HCT116 (cell line): ENCODE measurements around the gene OXT. TPM values are rescaled to one million over a fixed set of nuclear protein-coding genes. Genes with fewer than 3 reads are reported as not detected.

Experiments
- ATAC-seq: fragments of 200-7000 bp; cut with Tn5 transposase; 2 replicates; pipeline ENCODE4 v1.9.1; 2020; ENCODE audit warnings: mild to moderate bottlenecking, moderate library complexity
- BruUV-seq: library from RNA; stranded (reverse); fragments of 400-500 nt; replicated peaks from 2 replicates; lab custom pipeline; 2021; lab: Mats Ljungman, UMichigan
- CTCF ChIA-PET: fragments of 300-600 bp; sonication (Branson Sonifier 250); formaldehyde crosslinking; loops from one replicate; lab custom pipeline; 2021; ENCODE audit warnings: antibody characterized with exemption; lab: Charles Lee
- POLR2A ChIA-PET: fragments of 300-600, 350-600 bp; sonication (Branson Sonifier 250); formaldehyde crosslinking; loops from one replicate; lab custom pipeline; 2021; ENCODE audit warnings: antibody characterized with exemption; lab: Charles Lee
- RAD21 ChIA-PET, 2 experiments: fragments of 300-600 bp; sonication (Branson Sonifier 250); formaldehyde crosslinking; loops; one replicate each; lab custom pipeline; 2023; ENCODE audit warnings: low total read pairs in 2 of 2; ENCODE audit not compliant: uncharacterized antibody in 2 of 2, unreplicated experiment in 2 of 2, low non-redundant PET in 1 of 2; lab: Charles Lee
- DNase-seq: peaks from one replicate; pipeline ENCODE4 v3.0.0-alpha.2; 2010; ENCODE audit warnings: low read depth, low spot score
- H2AFZ ChIP-seq: fragments of 200-600 bp; shearing (Covaris generic), sonication (generic); 2 replicates; pipeline ENCODE4 v1.6.1; 2017; ENCODE audit warnings: low read depth, mixed run types, mixed read lengths, antibody characterized with exemption, low read length; ENCODE audit not compliant: poor library complexity, severe bottlenecking
- H3K27ac ChIP-seq: 2 replicates; pipeline ENCODE4 v1.5.1; 2012; ENCODE audit warnings: low read depth, low read length
- H3K27me3 ChIP-seq: fragments of 200-600 bp; sonication (generic); 2 replicates; pipeline ENCODE4 v1.6.1; 2016; ENCODE audit warnings: mixed run types, low read length, mixed read lengths; ENCODE audit not compliant: insufficient read depth
- H3K36me3 ChIP-seq, 2 experiments: fragments of 200-500 bp in 1 of 2; fragments of 200-600 bp in 1 of 2; sonication (Bioruptor generic) in 1 of 2; sonication (generic) in 1 of 2; 2 replicates each; pipeline versions ENCODE4 v1.5.1 to v1.6.1; 2014 to 2016; ENCODE audit warnings: low read length in 2 of 2, inconsistent platforms in 1 of 2, mixed read lengths in 1 of 2, mixed run types in 1 of 2; ENCODE audit not compliant: insufficient read depth in 2 of 2, control insufficient read depth in 1 of 2
- H3K4me1 ChIP-seq, 2 experiments: fragments of 200-600 bp in 1 of 2; sonication (generic) in 1 of 2; 2 replicates each; pipeline versions ENCODE4 v1.5.1 to v1.6.1; 2012 to 2017; ENCODE audit warnings: low read length in 2 of 2, inconsistent platforms in 1 of 2, mild to moderate bottlenecking in 1 of 2, mixed read lengths in 1 of 2, mixed run types in 1 of 2, moderate library complexity in 1 of 2; ENCODE audit not compliant: insufficient read depth in 2 of 2, control insufficient read depth in 1 of 2
- H3K4me2 ChIP-seq: fragments of 200-600 bp; sonication (generic); 2 replicates; pipeline ENCODE4 v1.6.1; 2017; ENCODE audit warnings: mixed run types, low read length, mixed read lengths
- H3K4me3 ChIP-seq, 2 experiments: fragments of 200-600 bp in 1 of 2; sonication (generic) in 1 of 2; replicated peaks in 1 of 2; 2 replicates each; pipeline ENCODE4 v1.5.1; 2011 to 2016; ENCODE audit warnings: low read length in 2 of 2, control low read depth in 1 of 2, low read depth in 1 of 2, mild to moderate bottlenecking in 1 of 2, mixed read lengths in 1 of 2, mixed run types in 1 of 2
- H3K79me2 ChIP-seq: fragments of 200-600 bp; sonication (generic); 2 replicates; pipeline ENCODE4 v1.6.1; 2017; ENCODE audit warnings: mild to moderate bottlenecking, mixed run types, low read length, moderate library complexity, mixed read lengths; ENCODE audit not compliant: insufficient read depth
- H3K9ac ChIP-seq: fragments of 200-600 bp; sonication (generic); 2 replicates; pipeline ENCODE4 v1.6.1; 2016; ENCODE audit warnings: low read length, mixed read lengths
- H3K9me2 ChIP-seq: fragments of 200-600 bp; sonication (generic), shearing (Covaris generic); 2 replicates; pipeline ENCODE4 v1.6.1; 2017; ENCODE audit warnings: mixed run types, mild to moderate bottlenecking, moderate library complexity; ENCODE audit not compliant: insufficient read depth
- H3K9me3 ChIP-seq, 2 experiments: fragments of 200-500 bp in 1 of 2; fragments of 200-600 bp in 1 of 2; sonication (Bioruptor generic) in 1 of 2; sonication (generic) in 1 of 2; 2 replicates each; pipeline ENCODE4 v1.6.1; 2014 to 2017; ENCODE audit warnings: low read length in 2 of 2, mixed read lengths in 2 of 2, inconsistent platforms in 1 of 2, low read depth in 1 of 2, mild to moderate bottlenecking in 1 of 2, mixed run types in 1 of 2, moderate library complexity in 1 of 2; ENCODE audit not compliant: control insufficient read depth in 1 of 2, insufficient read depth in 1 of 2
- H4K20me1 ChIP-seq: fragments of 200-600 bp; sonication (generic), shearing (Covaris generic); 2 replicates; pipeline ENCODE4 v1.6.1; 2017; ENCODE audit warnings: mixed run types, mild to moderate bottlenecking, moderate library complexity; ENCODE audit not compliant: insufficient read depth
- ATF3 ChIP-seq: IDR thresholded peaks from 2 replicates; pipeline ENCODE4 v1.6.1; 2012
- CBX3 ChIP-seq: IDR thresholded peaks from 2 replicates; pipeline ENCODE4 v1.6.1; 2012; ENCODE audit warnings: low read depth
- CEBPB ChIP-seq: IDR thresholded peaks from 2 replicates; pipeline ENCODE4 v1.6.1; 2012; ENCODE audit warnings: low read depth
- POLR2AphosphoS5 ChIP-seq: IDR thresholded peaks from 2 replicates; pipeline ENCODE4 v1.6.1; 2011; ENCODE audit warnings: mild to moderate bottlenecking, low read depth, low read length, moderate library complexity
- REST ChIP-seq: IDR thresholded peaks from 2 replicates; pipeline ENCODE4 v1.6.1; 2012; ENCODE audit warnings: low read depth
- SIN3A ChIP-seq: IDR thresholded peaks from 2 replicates; pipeline ENCODE4 v1.6.1; 2012; ENCODE audit warnings: low read depth
- ZFX ChIP-seq: fragments of 450-650 bp; IDR thresholded peaks from 2 replicates; pipeline ENCODE4 v1.6.1; 2017
- intact Hi-C: fragments of 100-400 bp; cut with micrococcal nuclease; formaldehyde crosslinking; loops from 2 replicates; pipeline ENCODE4 v1.10.0; 2022
- total RNA-seq: library from RNA; stranded (reverse); gene quantifications from one replicate; pipeline ENCODE4 v1.2.1, GENCODE V29; 2021; ENCODE audit not compliant: unreplicated experiment

OXT gene
- total RNA-seq, 1 experiment from 2014 or later, result not detected

- DNase-seq (no peak), ATAC-seq (no peak)
- Histone ChIP-seq H3K9ac (no peak overlapping the region), H3K9me2 (no peaks in the 10 kb centered on the region), H3K36me3 (peaks cover 3 to 11% of the 10 kb centered on the region in 2 experiments; a peak in 3 of 4 replicates), H3K27ac (no peak overlapping the region), H3K27me3 (no peaks in the 10 kb centered on the region), H3K4me1 (peaks cover 4 to 12% of the 10 kb centered on the region in 2 experiments; a peak in 3 of 4 replicates), H3K4me3 (no peak overlapping the region), H3K79me2 (no peaks in the 10 kb centered on the region), H3K4me2 (no peak overlapping the region), H4K20me1 (no peaks in the 10 kb centered on the region), H2AFZ (no peak overlapping the region), H3K9me3 (no peaks in the 10 kb centered on the region)
- ChIA-PET CTCF (no interaction called here), POLR2A (no interaction called here), RAD21 (no interaction called here)
- BruUV-seq, result no TSS peak
- no peak for TF ChIP-seq CEBPB
- no peak for TF ChIP-seq SIN3A
- TF ChIP-seq REST, result no peak
- TF ChIP-seq ATF3, result no peak
- TF ChIP-seq POLR2AphosphoS5, result no peak
- no peak for TF ChIP-seq CBX3
- no peak for TF ChIP-seq ZFX
- intact Hi-C loops, result no loop called here
Measured at GRCh38 chr20:3040086-3040485, 31.3 kb upstream of the OXT start.
